Keratinocyte (primary cell): Measurements from ENCODE around the gene CACNA1F. TPM values are rescaled to one million over a fixed set of nuclear protein-coding genes. Genes with fewer than 3 reads are reported as not detected.

Experiments used
- DNase-seq: peaks from one replicate; pipeline ENCODE4 v3.0.0-alpha.2; 2011; ENCODE audit warnings: low read depth, missing footprints, low spot score
- FAIRE-seq: peaks from 2 replicates; lab custom pipeline; 2011; peaks lifted over from hg19 to GRCh38; lab: Jason Lieb, UNC
- H2AFZ ChIP-seq: 2 replicates; pipeline ENCODE4 v1.6.0; 2012; ENCODE audit warnings: low read length, control low read depth, inconsistent platforms; ENCODE audit not compliant: control insufficient read depth
- H3K27ac ChIP-seq: 2 replicates; pipeline ENCODE4 v1.5.1; 2011; ENCODE audit warnings: low read length; ENCODE audit not compliant: control insufficient read depth, insufficient read depth
- H3K27me3 ChIP-seq: 3 replicates; pipeline ENCODE4 v1.6.0; 2011; ENCODE audit warnings: low read length; ENCODE audit not compliant: control insufficient read depth, insufficient read depth; ENCODE audit errors: extremely low read depth
- H3K36me3 ChIP-seq, 2 experiments: 2 replicates in 1 of 2; 3 replicates in 1 of 2; pipeline ENCODE4 v1.5.1; 2011; ENCODE audit warnings: low read length in 2 of 2, mild to moderate bottlenecking in 1 of 2; ENCODE audit not compliant: control insufficient read depth in 2 of 2, insufficient read depth in 2 of 2; ENCODE audit errors: extremely low read depth in 1 of 2
- H3K4me1 ChIP-seq: 3 replicates; pipeline ENCODE4 v1.5.1; 2011; ENCODE audit warnings: low read length; ENCODE audit not compliant: control insufficient read depth, insufficient read depth; ENCODE audit errors: extremely low read depth
- H3K4me2 ChIP-seq: 3 replicates; pipeline ENCODE4 v1.6.0; 2011; ENCODE audit warnings: low read depth, low read length; ENCODE audit not compliant: control insufficient read depth, insufficient read depth; ENCODE audit errors: extremely low read depth
- H3K4me3 ChIP-seq, 3 experiments: fragments of 200-600 bp in 1 of 3; sonication (generic) in 1 of 3; 2 replicates in 2 of 3; 3 replicates in 1 of 3; pipeline ENCODE4 v1.5.1; 2011 to 2016; ENCODE audit warnings: low read length in 3 of 3, mild to moderate bottlenecking in 3 of 3, control low read depth in 2 of 3, inconsistent platforms in 1 of 3, low read depth in 1 of 3, mixed read lengths in 1 of 3, mixed run types in 1 of 3, moderate library complexity in 1 of 3; ENCODE audit not compliant: control insufficient read depth in 2 of 3, insufficient read depth in 2 of 3; ENCODE audit errors: extremely low read depth in 1 of 3
- H3K79me2 ChIP-seq: 2 replicates; pipeline ENCODE4 v1.6.0; 2012; ENCODE audit warnings: low read length; ENCODE audit not compliant: control insufficient read depth, insufficient read depth
- H3K9ac ChIP-seq: 3 replicates; pipeline ENCODE4 v1.6.0; 2011; ENCODE audit warnings: low read length; ENCODE audit not compliant: control insufficient read depth, insufficient read depth; ENCODE audit errors: extremely low read depth
- H3K9me1 ChIP-seq: 3 replicates; pipeline ENCODE4 v1.6.0; 2011; ENCODE audit warnings: low read length; ENCODE audit not compliant: control insufficient read depth, insufficient read depth; ENCODE audit errors: extremely low read depth
- H3K9me3 ChIP-seq: 2 replicates; pipeline ENCODE4 v1.5.1; 2012; ENCODE audit warnings: low read depth, low read length; ENCODE audit not compliant: control insufficient read depth
- H4K20me1 ChIP-seq: 3 replicates; pipeline ENCODE4 v1.6.0; 2011; ENCODE audit warnings: low read length; ENCODE audit not compliant: control insufficient read depth, insufficient read depth; ENCODE audit errors: extremely low read depth
- CTCF ChIP-seq, 3 experiments: IDR thresholded peaks in 1 of 3; conservative IDR thresholded peaks in 1 of 3; optimal IDR thresholded peaks in 1 of 3; 2 replicates in 2 of 3; 3 replicates in 1 of 3; pipeline versions ENCODE3 to v1.5.1; 2011; ENCODE audit warnings: low read length in 3 of 3, mild to moderate bottlenecking in 3 of 3, moderate library complexity in 2 of 3, control low read depth in 1 of 3, inconsistent platforms in 1 of 3; ENCODE audit not compliant: insufficient read depth in 2 of 3; ENCODE audit errors: extremely low read depth in 1 of 3
- EZH2 ChIP-seq: IDR thresholded peaks from one replicate; pipeline ENCODE4 v1.6.1; 2012; ENCODE audit warnings: inconsistent platforms, mild to moderate bottlenecking, low read length, moderate library complexity
- dilution Hi-C: fragments of 300-500 bp; cut with MboI; formaldehyde crosslinking; loops from one replicate; pipeline ENCODE4 v1.7.0; 2020; ENCODE audit warnings: low sequenced_read_pairs; ENCODE audit not compliant: extremely low pct_ligation_motif_present
- polyA plus RNA-seq, 5 experiments: library from polyadenylated mRNA; depleted of rRNA in 3 of 5; stranded (reverse) in 3 of 5; stranded (forward) in 1 of 5; unstranded in 1 of 5; fragments of >200 nt; gene quantifications; 1 replicate in 1 of 5; 2 replicates in 3 of 5; 3 replicates in 1 of 5; pipeline versions ENCODE4 v1.2.1 to v1.2.3, GENCODE V29; 2011 to 2012; ENCODE audit warnings: missing spikeins in 2 of 5, low read depth in 1 of 5, low replicate concordance in 1 of 5

The CACNA1F gene
- polyA plus RNA-seq, 1 donor (not counting 4 experiments of a cell fraction or from before 2014, with no cell fraction given), result not detected

- dilution Hi-C loops, result no loop called here
Observed at GRCh38 chrX:49212861-49213260, 20.3 kb downstream of the CACNA1F start.

GRCh38 chrX:49212209-49212608 is 20.9 kb downstream of the CACNA1F start:
- Histone ChIP-seq H3K27me3 (no peaks in the 10 kb centered on the region), H2AFZ (no peak overlapping the region), H4K20me1 (no peaks in the 10 kb centered on the region), H3K36me3 (no peaks in the 10 kb centered on the region), H3K79me2 (no peaks in the 10 kb centered on the region), H3K4me1 (no peaks in the 10 kb centered on the region), H3K9me3 (no peaks in the 10 kb centered on the region), H3K4me2 (no peak overlapping the region), H3K4me3 (no peak overlapping the region), H3K9me1 (no peaks in the 10 kb centered on the region), H3K27ac (no peak overlapping the region), H3K9ac (no peak overlapping the region)
- FAIRE-seq (no peak), DNase-seq (no peak)
- TF ChIP-seq CTCF (optimal IDR thresholded peaks at IDR 0.05 in 1 of 3, IDR thresholded peaks at IDR 0.05 in 1 of 3, conservative IDR thresholded peaks at IDR 0.05 in 1 of 3; ENCODE audit: extremely low read depth in 1 of 3, insufficient read depth in 2 of 3, low read length in 3 of 3) (no peak), EZH2 (no peak)
- dilution Hi-C loops, result no loop called here

More at GRCh38 chrX:49212861-49213260, 20.3 kb downstream of the CACNA1F start:
- no peaks in the 10 kb centered on the region for H3K9me1 ChIP-seq
- DNase-seq, result no peak
- H4K20me1 ChIP-seq, result no peaks in the 10 kb centered on the region
- no peak overlapping the region for H2AFZ ChIP-seq
- no peak overlapping the region for H3K4me3 ChIP-seq
- H3K27me3 ChIP-seq, result no peaks in the 10 kb centered on the region
- H3K4me2 ChIP-seq, result no peak overlapping the region
- no peaks in the 10 kb centered on the region for H3K9me3 ChIP-seq
- no peaks in the 10 kb centered on the region for H3K36me3 ChIP-seq
- TF ChIP-seq CTCF (optimal IDR thresholded peaks at IDR 0.05 in 1 of 3, IDR thresholded peaks at IDR 0.05 in 1 of 3, conservative IDR thresholded peaks at IDR 0.05 in 1 of 3; ENCODE audit: extremely low read depth in 1 of 3, insufficient read depth in 2 of 3, low read length in 3 of 3) (no peak), EZH2 (no peak)
- H3K79me2 ChIP-seq, result no peaks in the 10 kb centered on the region
- no peak overlapping the region for H3K27ac ChIP-seq
- FAIRE-seq, result no peak
- H3K9ac ChIP-seq, result no peak overlapping the region
- H3K4me1 ChIP-seq, result no peaks in the 10 kb centered on the region
